Immature natural killer cell (primary cell): Measurements from ENCODE around the gene PTPRH. TPM values are rescaled to one million over a fixed set of nuclear protein-coding genes. Genes with fewer than 3 reads are reported as not detected.

Source experiments
- DNase-seq, 3 donors: peaks; one replicate each; pipeline ENCODE4 v3.0.0; 2022; ENCODE audit warnings: mixed read lengths in 1 of 3
- H3K27ac Mint-ChIP-seq, 6 donors: one replicate each; pipeline ENCODE4 v1.8.0; 2020; ENCODE audit warnings: mixed read lengths in 6 of 6, mild to moderate bottlenecking in 5 of 6, inconsistent platforms in 4 of 6, moderate library complexity in 3 of 6
- H3K27me3 Mint-ChIP-seq, 3 donors: one replicate each; pipeline ENCODE4 v1.8.0; 2020 to 2021; ENCODE audit warnings: low read depth in 3 of 3, mild to moderate bottlenecking in 3 of 3, mixed read lengths in 3 of 3, moderate library complexity in 3 of 3, inconsistent platforms in 1 of 3
- H3K36me3 Mint-ChIP-seq, 3 donors: one replicate each; pipeline ENCODE4 v1.8.0; 2020; ENCODE audit warnings: mixed read lengths in 3 of 3, inconsistent platforms in 2 of 3, mild to moderate bottlenecking in 2 of 3
- H3K4me1 Mint-ChIP-seq, 2 donors: one replicate each; pipeline ENCODE4 v1.8.0; 2020; ENCODE audit warnings: inconsistent platforms in 2 of 2, mild to moderate bottlenecking in 2 of 2, mixed read lengths in 2 of 2, moderate library complexity in 1 of 2
- H3K4me3 Mint-ChIP-seq, 5 donors: one replicate each; pipeline ENCODE4 v1.8.0; 2020; ENCODE audit warnings: mild to moderate bottlenecking in 5 of 5, mixed read lengths in 5 of 5, inconsistent platforms in 3 of 5, moderate library complexity in 3 of 5
- H3K9me3 Mint-ChIP-seq, 6 donors: one replicate each; pipeline ENCODE4 v1.8.0; 2020; ENCODE audit warnings: mild to moderate bottlenecking in 6 of 6, mixed read lengths in 6 of 6, inconsistent platforms in 4 of 6, moderate library complexity in 3 of 6
- polyA plus RNA-seq, 3 donors: library from polyadenylated mRNA; unstranded; fragments of 300-500 nt; fragmentation: Illumina TruSeq; gene quantifications; one replicate each; pipeline ENCODE4 v1.2.3, GENCODE V29; 2021

The PTPRH gene
- polyA plus RNA-seq, 3 donors from 2014 or later: not detected

- Mint-ChIP-seq H3K4me3 (no peak within 1 kb of the TSS), H3K27me3 (peaks cover 8 to 31% (median 21%) of the 10 kb centered on the region in 3 donors), H3K4me1 (peaks cover 17 to 18% of the 10 kb centered on the region in 2 donors), H3K27ac (no peak within 1 kb of the TSS), H3K9me3 (peaks cover 0 to 7% (median 0%) of the 10 kb centered on the region in 6 donors), H3K36me3 (peaks cover 0 to 4% (median 0%) of the 10 kb centered on the region in 3 donors)
- DNase-seq: no peak
Observed at GRCh38 chr19:55149078-55150003, 60.0 kb downstream of the PTPRH start, which contains the start of gene TNNT1. TSS of gene TNNT1 (minus strand) at chr19:55149206. CDS start at chr19:55147157, 2,049 bp downstream.

- no peak overlapping the region for H3K4me3 Mint-ChIP-seq
Observed at GRCh38 chr19:55147545-55148251, 61.6 kb downstream of the PTPRH start.

GRCh38 chr19:55146705-55147273 is 62.5 kb downstream of the PTPRH start:
- Mint-ChIP-seq H3K4me3 (no peak overlapping the region), H3K4me1 (peaks cover 1 to 5% of the 10 kb centered on the region in 2 donors), H3K27me3 (peaks cover 13 to 36% (median 30%) of the 10 kb centered on the region in 3 donors), H3K36me3 (peaks cover 0 to 4% (median 0%) of the 10 kb centered on the region in 3 donors), H3K9me3 (peaks cover 0 to 2% (median 0%) of the 10 kb centered on the region in 6 donors), H3K27ac (no peak overlapping the region)
- DNase-seq: no peak

More at GRCh38 chr19:55147545-55148251, 61.6 kb downstream of the PTPRH start:
- peaks cover 0 to 7% (median 0%) of the 10 kb centered on the region in 6 donors for H3K9me3 Mint-ChIP-seq
- H3K4me1 Mint-ChIP-seq: peaks cover 7 to 11% of the 10 kb centered on the region in 2 donors
- peaks cover 0 to 4% (median 0%) of the 10 kb centered on the region in 3 donors for H3K36me3 Mint-ChIP-seq
- H3K27me3 Mint-ChIP-seq: peaks cover 13 to 34% (median 25%) of the 10 kb centered on the region in 3 donors
- H3K27ac Mint-ChIP-seq: no peak overlapping the region
- DNase-seq: no peak

- peaks cover 0 to under 1% of the 10 kb centered on the region in 2 donors for H3K4me1 Mint-ChIP-seq
- no peak for DNase-seq
- H3K9me3 Mint-ChIP-seq: no peaks in the 10 kb centered on the region
- no peak overlapping the region for H3K27ac Mint-ChIP-seq
- H3K27me3 Mint-ChIP-seq: peaks cover 14 to 36% (median 36%) of the 10 kb centered on the region in 3 donors
- H3K4me3 Mint-ChIP-seq: no peak overlapping the region
- peaks cover 0 to 4% (median 0%) of the 10 kb centered on the region in 3 donors for H3K36me3 Mint-ChIP-seq
Observed at GRCh38 chr19:55146078-55146704, 63.1 kb downstream of the PTPRH start.

GRCh38 chr19:55145232-55145631 is 64.1 kb downstream of the PTPRH start:
- no peak overlapping the region for H3K4me3 Mint-ChIP-seq
- H3K27ac Mint-ChIP-seq: no peak overlapping the region
- DNase-seq: no peak
- H3K27me3 Mint-ChIP-seq: peaks cover 19 to 37% (median 36%) of the 10 kb centered on the region in 3 donors
- H3K9me3 Mint-ChIP-seq: no peaks in the 10 kb centered on the region
- H3K36me3 Mint-ChIP-seq: peaks cover 0 to 4% (median 0%) of the 10 kb centered on the region in 3 donors
- peaks cover 0 to 2% of the 10 kb centered on the region in 2 donors for H3K4me1 Mint-ChIP-seq

- peaks cover 0 to 4% (median 0%) of the 10 kb centered on the region in 3 donors for H3K36me3 Mint-ChIP-seq
- no peak for DNase-seq
- H3K27ac Mint-ChIP-seq: no peak overlapping the region
- peaks cover 0 to 2% of the 10 kb centered on the region in 2 donors for H3K4me1 Mint-ChIP-seq
- H3K27me3 Mint-ChIP-seq: peaks cover 20 to 31% (median 30%) of the 10 kb centered on the region in 3 donors
- H3K4me3 Mint-ChIP-seq: no peak overlapping the region
- H3K9me3 Mint-ChIP-seq: peaks cover 0 to 1% (median 0%) of the 10 kb centered on the region in 6 donors
Observed at GRCh38 chr19:55141696-55142095, 67.6 kb downstream of the PTPRH start.

- Mint-ChIP-seq H3K4me1 (peaks cover 0 to 2% of the 10 kb centered on the region in 2 donors), H3K27me3 (peaks cover 13 to 24% (median 22%) of the 10 kb centered on the region in 3 donors), H3K36me3 (no peaks in the 10 kb centered on the region), H3K4me3 (no peak overlapping the region), H3K9me3 (peaks cover 0 to 1% (median 0%) of the 10 kb centered on the region in 6 donors), H3K27ac (no peak overlapping the region)
- no peak for DNase-seq
Observed at GRCh38 chr19:55137915-55138314, 71.4 kb downstream of the PTPRH start.

- no peak for DNase-seq
- Mint-ChIP-seq H3K36me3 (no peaks in the 10 kb centered on the region), H3K4me3 (no peak overlapping the region), H3K4me1 (peaks cover 0 to 2% of the 10 kb centered on the region in 2 donors), H3K9me3 (peaks cover 0 to 1% (median 0%) of the 10 kb centered on the region in 6 donors), H3K27ac (no peak overlapping the region), H3K27me3 (peaks cover 15 to 21% (median 17%) of the 10 kb centered on the region in 3 donors)
Observed at GRCh38 chr19:55136399-55137102, 72.8 kb downstream of the PTPRH start.

GRCh38 chr19:55134736-55135135 is 74.6 kb downstream of the PTPRH start:
- H3K4me1 Mint-ChIP-seq: no peaks in the 10 kb centered on the region
- H3K36me3 Mint-ChIP-seq: no peaks in the 10 kb centered on the region
- H3K4me3 Mint-ChIP-seq: no peak overlapping the region
- H3K9me3 Mint-ChIP-seq: peaks cover 0 to 1% (median 0%) of the 10 kb centered on the region in 6 donors
- H3K27me3 Mint-ChIP-seq: peaks cover 9 to 23% (median 13%) of the 10 kb centered on the region in 3 donors
- no peak for DNase-seq
- H3K27ac Mint-ChIP-seq: no peak overlapping the region

- Mint-ChIP-seq H3K36me3 (no peaks in the 10 kb centered on the region), H3K27me3 (peaks cover 8 to 23% (median 13%) of the 10 kb centered on the region in 3 donors), H3K4me1 (no peaks in the 10 kb centered on the region), H3K4me3 (no peak overlapping the region), H3K27ac (no peak overlapping the region), H3K9me3 (peaks cover 0 to 1% (median 0%) of the 10 kb centered on the region in 6 donors)
- DNase-seq: no peak
Observed at GRCh38 chr19:55133639-55134444, 75.5 kb downstream of the PTPRH start.

GRCh38 chr19:55132453-55133129 is 76.7 kb downstream of the PTPRH start:
- H3K27me3 Mint-ChIP-seq: peaks cover 10 to 23% (median 10%) of the 10 kb centered on the region in 3 donors
- no peak overlapping the region for H3K27ac Mint-ChIP-seq
- no peak for DNase-seq
- H3K4me3 Mint-ChIP-seq: no peak overlapping the region
- no peaks in the 10 kb centered on the region for H3K9me3 Mint-ChIP-seq
- H3K4me1 Mint-ChIP-seq: no peaks in the 10 kb centered on the region
- no peaks in the 10 kb centered on the region for H3K36me3 Mint-ChIP-seq
